Dermis blood vessel endothelial cell (primary cell): ENCODE results near the gene FAM32A. TPM values are rescaled to one million over a fixed set of nuclear protein-coding genes. Genes with fewer than 3 reads are reported as not detected.

Experiments
- DNase-seq: peaks from one replicate; pipeline ENCODE4 v3.0.0; 2010
- total RNA-seq: library from RNA; depleted of rRNA; stranded (reverse); fragments of >200 nt; gene quantifications from 2 replicates; pipeline ENCODE4 v1.2.3, GENCODE V29; 2014

FAM32A gene
- total RNA-seq, 1 donor from 2014 or later = 144 TPM

- no peak for DNase-seq
These were observed 17.4 kb downstream of the FAM32A start for GRCh38 chr19:16202320-16203255.

- no peak for DNase-seq
These were observed 18.2 kb downstream of the FAM32A start for GRCh38 chr19:16203256-16204004.

- DNase-seq = no peak
These were observed 18.7 kb downstream of the FAM32A start for GRCh38 chr19:16204005-16204294.

GRCh38 chr19:16205205-16206045 is 20.2 kb downstream of the FAM32A start:
- no peak for DNase-seq

- DNase-seq = no peak
These were observed 20.9 kb downstream of the FAM32A start for GRCh38 chr19:16206046-16206605.

- no peak for DNase-seq
These were observed 21.4 kb downstream of the FAM32A start for GRCh38 chr19:16206637-16207036.

- DNase-seq = no peak
These were observed 21.9 kb downstream of the FAM32A start for GRCh38 chr19:16207063-16207462.

GRCh38 chr19:16207490-16208025 is 22.3 kb downstream of the FAM32A start:
- no peak for DNase-seq

- no peak for DNase-seq
These were observed 23.0 kb downstream of the FAM32A start for GRCh38 chr19:16208064-16208759.

- no peak for DNase-seq
These were observed 23.8 kb downstream of the FAM32A start for GRCh38 chr19:16208847-16209665.

GRCh38 chr19:16210168-16210567 is 25.0 kb downstream of the FAM32A start:
- no peak for DNase-seq

- no peak for DNase-seq
These were observed 27.9 kb downstream of the FAM32A start for GRCh38 chr19:16213076-16213475.

- no peak for DNase-seq
These were observed 31.8 kb downstream of the FAM32A start for GRCh38 chr19:16216744-16217670.

- DNase-seq = no peak
These were observed 32.7 kb downstream of the FAM32A start for GRCh38 chr19:16217716-16218451.

GRCh38 chr19:16218851-16219250 is 33.6 kb downstream of the FAM32A start:
- no peak for DNase-seq

GRCh38 chr19:16222806-16223205 is 37.6 kb downstream of the FAM32A start:
- no peak for DNase-seq

GRCh38 chr19:16223746-16224145 is 38.5 kb downstream of the FAM32A start:
- no peak for DNase-seq

GRCh38 chr19:16224293-16225045 is 39.3 kb downstream of the FAM32A start:
- no peak for DNase-seq
